Heart right ventricle (tissue), 16 donors: ENCODE data around the gene NT5DC2. TPM values are rescaled to one million over a fixed set of nuclear protein-coding genes. Genes with fewer than 3 reads are reported as not detected.
A peak's percentile ranks its signal among the peaks of the same experiment; 100 is the strongest.

Source experiments
- ATAC-seq, 8 donors: fragments of 200-7000 bp; cut with Tn5 transposase; one replicate each; pipeline ENCODE4 v1.9.1; 2020; ENCODE audit warnings: mild to moderate bottlenecking in 8 of 8, moderate library complexity in 8 of 8, moderate number of reproducible peaks in 1 of 8
- DNase-seq, 2 donors: peaks; one replicate each; pipeline ENCODE4 v3.0.0-alpha.2; 2020
- H3K27ac ChIP-seq, 10 donors: fragments of 200-600 bp; sonication (generic) in 2 of 10; one replicate each; pipeline versions ENCODE4 v1.5.0 to v1.8.0; 2020 to 2022; ENCODE audit warnings: mild to moderate bottlenecking in 3 of 10
- H3K27me3 ChIP-seq, 7 donors: fragments of 200-600 bp; one replicate each; pipeline ENCODE4 v1.8.0; 2021 to 2022; ENCODE audit warnings: mild to moderate bottlenecking in 2 of 7
- H3K36me3 ChIP-seq, 9 donors: fragments of 200-600 bp; sonication (generic) in 1 of 9; one replicate each; pipeline versions ENCODE4 v1.5.0 to v1.8.0; 2020 to 2022; ENCODE audit warnings: mild to moderate bottlenecking in 2 of 9
- H3K4me1 ChIP-seq, 9 donors: fragments of 200-600 bp; sonication (generic) in 1 of 9; one replicate each; pipeline versions ENCODE4 v1.5.0 to v1.8.0; 2020 to 2022; ENCODE audit warnings: mild to moderate bottlenecking in 4 of 9
- H3K4me3 ChIP-seq, 10 donors: fragments of 200-600 bp; sonication (generic) in 2 of 10; one replicate each; pipeline versions ENCODE4 v1.5.0 to v1.8.0; 2020 to 2022; ENCODE audit warnings: mild to moderate bottlenecking in 7 of 10, moderate library complexity in 2 of 10
- H3K9me3 ChIP-seq, 11 donors: fragments of 200-600 bp in 10 of 11; sonication (generic) in 2 of 11; one replicate each; pipeline versions ENCODE4 v1.5.0 to v1.8.0; 2013 to 2022; ENCODE audit warnings: mild to moderate bottlenecking in 2 of 11, control low read depth in 1 of 11, moderate library complexity in 1 of 11
- CTCF ChIP-seq, 9 donors: fragments of 200-600 bp; sonication (generic) in 2 of 9; IDR thresholded peaks; one replicate each; pipeline versions ENCODE4 v1.5.0 to v1.8.0; 2021 to 2022; ENCODE audit warnings: antibody characterized with exemption in 9 of 9, mild to moderate bottlenecking in 5 of 9, moderate library complexity in 1 of 9
- WGBS, 2 donors: extraction: QIAGEN DNeasy Blood & Tissue Kit; methylation state at CpG; one replicate each; pipeline ENCODE4 v1.1.7; 2013; ENCODE audit warnings: inconsistent platforms in 1 of 2; 5-methylcytosine and 5-hydroxymethylcytosine counted together
- intact Hi-C, 10 donors: fragments of 100-400 bp; cut with DNase I; formaldehyde crosslinking; loops; one replicate each; pipeline versions ENCODE4 v1.11.1 to v1.14.2; 2022
- polyA plus RNA-seq, 2 donors: library from polyadenylated mRNA; stranded (reverse); fragments of 200-250 nt; gene quantifications; one replicate each; pipeline ENCODE4 v1.2.3, GENCODE V29; 2013
- total RNA-seq, 10 donors: library from RNA; stranded (reverse); fragmentation: NEBNext Ultra II Directional in 3 of 10; extraction: Animal tissue kit (Norgen Biotek cat#: 25700) in 3 of 10; gene quantifications; one replicate each; pipeline versions ENCODE4 v1.2.1 to v1.2.4, GENCODE V29; 2021 to 2023
- donor health status: Arrhythmogenic right ventricular cardiomyopathy.
- donor health status: ischemic (EF 13 %, LVEDD 7.1; RV severe dilation, severe dysfunction).
- donor health status: healthy with polysubstance abuse.
- donor health status: DM: no; HTN: yes; CAD: no.
- donor health status: DM: no; HTN: no; CAD: no.
- donor health status: ischemic (EF 25% LVEDD 6.9; RV normal size, moderate dysfunction).
- donor health status: ischemic (EF 25% LVEDD 5.7; RV mildly dilated, moderate dysfunction).
- donor health status: healthy.
- donor health status: DM: yes; HTN: yes; CAD: no.
- donor health status: Ischemic cardiomyopathy.
- donor health status: ischemic (EF 35%, LVEDD 5.7; RV mildly dilated, moderate dysfunction).
- donor health status: nonischemic (EF 11% LVEDD 7.7; RV severe dilation, severe dysfunction).
- donor health status: DM: yes; HTN: yes; CAD: no.
- donor health status: PGD.
- donor health status: ischemic (EF 29% LVEDD 5.4; RV normal size, mild dysfunction).
- donor health status: nonischemic (EF 23%, LVEDD 6.1; RV moderate dilation, normal function).

NT5DC2 gene
- total and polyA plus RNA-seq, 12 donors: 25.1 to 138 (median 54.5) TPM

- 70% methylated on average over 9 of the region's 9 CpGs for WGBS, 2 donors
- intact Hi-C loops: loop anchor here in 1 of 10 donors (5.0 kb wide), 1 partner anchor 34 kb away; no protein-coding TSS in a partner anchor
- no peak for TF ChIP-seq CTCF (IDR thresholded peaks at IDR 0.05)
- Histone ChIP-seq H3K4me3 (no peak overlapping the region), H3K27ac (peak overlapping the region; percentile 63 to 91 (median 80)), H3K4me1 (peaks cover 37 to 67% (median 51%) of the 10 kb centered on the region in 9 donors), H3K27me3 (no peaks in the 10 kb centered on the region), H3K9me3 (no peaks in the 10 kb centered on the region), H3K36me3 (peaks cover 0 to 82% (median 19%) of the 10 kb centered on the region in 9 donors)
- DNase-seq: peak in 1 of 2 donors; percentile 11
- peak in 1 of 8 donors; percentile 11 for ATAC-seq
Observed at GRCh38 chr3:52525680-52526561, 7.7 kb downstream of the NT5DC2 start.

- intact Hi-C loops: loop anchor here in 2 of 10 donors (5.0 kb wide), 2 partner anchors 33 to 43 kb away; no protein-coding TSS in a partner anchor
- WGBS, 2 donors: 54 to 59% methylated on average over 34 of the region's 34 CpGs
- no peak overlapping the region for H3K4me3 ChIP-seq
- no peaks in the 10 kb centered on the region for H3K9me3 ChIP-seq
- peak overlapping the region; percentile 63 to 91 (median 80) for H3K27ac ChIP-seq
- no peaks in the 10 kb centered on the region for H3K27me3 ChIP-seq
- peaks cover 27 to 58% (median 42%) of the 10 kb centered on the region in 9 donors for H3K4me1 ChIP-seq
- DNase-seq (peak; percentile 74 to 82), ATAC-seq (peak; percentile 13 to 71 (median 49))
- H3K36me3 ChIP-seq: peaks cover 0 to 91% (median 19%) of the 10 kb centered on the region in 9 donors
- no peak for TF ChIP-seq CTCF (IDR thresholded peaks at IDR 0.05)
Observed at GRCh38 chr3:52524752-52525679, 8.6 kb downstream of the NT5DC2 start.

GRCh38 chr3:52524258-52524751, 9.4 kb downstream of the NT5DC2 start:
- H3K4me1 ChIP-seq: peaks cover 20 to 51% (median 35%) of the 10 kb centered on the region in 9 donors
- no peak for TF ChIP-seq CTCF (IDR thresholded peaks at IDR 0.05)
- no peaks in the 10 kb centered on the region for H3K9me3 ChIP-seq
- WGBS, 2 donors: 93% methylated on average over 18 of the region's 18 CpGs
- intact Hi-C loops: loop anchor here in 1 of 10 donors (5.0 kb wide), 1 partner anchor 42 kb away; no protein-coding TSS in a partner anchor
- H3K36me3 ChIP-seq: peaks cover 0 to 98% (median 19%) of the 10 kb centered on the region in 9 donors
- no peak overlapping the region for H3K4me3 ChIP-seq
- DNase-seq (no peak), ATAC-seq (no peak)
- peak overlapping the region; percentile 56 to 91 (median 80) for H3K27ac ChIP-seq
- no peaks in the 10 kb centered on the region for H3K27me3 ChIP-seq
